Heart left ventricle (tissue), 13 donors: ENCODE results near the gene FOXD4L3.
"Not testable (repeated sequence)": the region's sequence is repeated elsewhere in the genome, so short reads cannot be mapped to it uniquely, and the experiment has no call there.

Experiments
- CTCF ChIP-seq, 12 donors: fragments of 200-600 bp; sonication (generic) in 4 of 12; IDR thresholded peaks; one replicate each; pipeline versions ENCODE4 v1.5.0 to v1.8.0; 2018 to 2022; ENCODE audit warnings: antibody characterized with exemption in 12 of 12, mild to moderate bottlenecking in 5 of 12
- POLR2A ChIP-seq, 2 donors: fragments of 450-650 bp; IDR thresholded peaks; one replicate each; pipeline ENCODE4 v1.6.1; 2017; ENCODE audit warnings: antibody characterized with exemption in 2 of 2, mild to moderate bottlenecking in 2 of 2, moderate library complexity in 2 of 2
- donor health status: ischemic (EF 13 %, LVEDD 7.1; RV severe dilation, severe dysfunction).
- donor health status: DM: no; HTN: yes; CAD: no.
- donor health status: DM: no; HTN: no; CAD: no.
- donor health status: ischemic (EF 25% LVEDD 6.9; RV normal size, moderate dysfunction).
- donor health status: ischemic (EF 25% LVEDD 5.7; RV mildly dilated, moderate dysfunction).
- donor health status: ischemic (EF 35%, LVEDD 5.7; RV mildly dilated, moderate dysfunction).
- donor health status: nonischemic (EF 11% LVEDD 7.7; RV severe dilation, severe dysfunction).
- donor health status: DM: yes; HTN: yes; CAD: no.
- donor health status: PGD.
- donor health status: ischemic (EF 29% LVEDD 5.4; RV normal size, mild dysfunction).
- donor health status: nonischemic (EF 23%, LVEDD 6.1; RV moderate dilation, normal function).

GRCh38 chr9:68330531-68331173 lies 28.0 kb downstream of the FOXD4L3 start:
- TF ChIP-seq POLR2A, CTCF (IDR thresholded peaks at IDR 0.05): not testable (repeated sequence)
